ENCODE measurements around the gene PBX1.

GRCh38 chr1:164599272-164599671 is 40.3 kb downstream of the PBX1 start:
- no peak for TF ChIP-seq EZH2phosphoT487 (IDR thresholded peaks at IDR 0.05; ENCODE audit: insufficient read depth, low read depth)
- TF ChIP-seq EZH2 (IDR thresholded peaks at IDR 0.05; ENCODE audit: insufficient read depth, poor library complexity, severe bottlenecking), result no peak
